ENCODE measurements around the gene ARL4A. TPM values are rescaled to one million over a fixed set of nuclear protein-coding genes. Genes with fewer than 3 reads are reported as not detected.

The ARL4A gene
- total and polyA plus RNA-seq, 11 donors: 10.5 to 25.9 (median 14.5) TPM

DNA sequence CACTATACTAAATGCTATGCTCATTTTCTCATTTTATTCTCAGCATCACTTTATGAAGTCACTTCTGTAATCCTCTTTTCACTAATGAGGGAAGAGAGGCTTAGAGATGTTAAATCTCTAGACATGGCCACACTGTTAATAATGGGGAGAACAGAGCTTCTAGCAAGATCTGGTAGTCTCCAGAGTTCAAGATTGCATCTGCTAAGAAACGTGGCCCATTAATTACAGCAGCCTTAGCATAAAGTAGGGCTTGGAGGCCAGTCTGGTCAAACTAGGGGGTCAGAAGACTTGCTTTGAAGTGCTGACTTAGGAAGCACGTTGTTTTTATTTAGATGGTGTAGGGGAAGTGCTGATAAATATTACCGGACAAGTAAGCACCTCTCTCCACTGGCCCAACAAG, 29.3 kb downstream of the ARL4A start:
- no peaks in the 10 kb centered on the region for H3K9me3 ChIP-seq
- no peaks in the 10 kb centered on the region for H3K36me3 ChIP-seq
- no peaks in the 10 kb centered on the region for H3K27me3 ChIP-seq
- peaks cover 0 to 58% (median 33%) of the 10 kb centered on the region in 12 donors for H3K4me1 ChIP-seq
- no peak for TF ChIP-seq POLR2A (IDR thresholded peaks at IDR 0.05)
- TF ChIP-seq, protein P1, sequence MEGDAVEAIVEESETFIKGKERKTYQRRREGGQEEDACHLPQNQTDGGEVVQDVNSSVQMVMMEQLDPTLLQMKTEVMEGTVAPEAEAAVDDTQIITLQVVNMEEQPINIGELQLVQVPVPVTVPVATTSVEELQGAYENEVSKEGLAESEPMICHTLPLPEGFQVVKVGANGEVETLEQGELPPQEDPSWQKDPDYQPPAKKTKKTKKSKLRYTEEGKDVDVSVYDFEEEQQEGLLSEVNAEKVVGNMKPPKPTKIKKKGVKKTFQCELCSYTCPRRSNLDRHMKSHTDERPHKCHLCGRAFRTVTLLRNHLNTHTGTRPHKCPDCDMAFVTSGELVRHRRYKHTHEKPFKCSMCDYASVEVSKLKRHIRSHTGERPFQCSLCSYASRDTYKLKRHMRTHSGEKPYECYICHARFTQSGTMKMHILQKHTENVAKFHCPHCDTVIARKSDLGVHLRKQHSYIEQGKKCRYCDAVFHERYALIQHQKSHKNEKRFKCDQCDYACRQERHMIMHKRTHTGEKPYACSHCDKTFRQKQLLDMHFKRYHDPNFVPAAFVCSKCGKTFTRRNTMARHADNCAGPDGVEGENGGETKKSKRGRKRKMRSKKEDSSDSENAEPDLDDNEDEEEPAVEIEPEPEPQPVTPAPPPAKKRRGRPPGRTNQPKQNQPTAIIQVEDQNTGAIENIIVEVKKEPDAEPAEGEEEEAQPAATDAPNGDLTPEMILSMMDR (IDR thresholded peaks at IDR 0.05): no peak
- no peak for DNase-seq
- intact Hi-C loops (cut with DNase I): no loop called here
- WGBS, 4 donors: 50 to 82% (median 68%) methylated on average over 3 of the region's 3 CpGs
- no peak for ATAC-seq
- H3K4me3 ChIP-seq: no peak overlapping the region
- H3K27ac ChIP-seq: peak overlapping the region in 11 of 12 donors; percentile 56 to 87 (median 72)

DNA sequence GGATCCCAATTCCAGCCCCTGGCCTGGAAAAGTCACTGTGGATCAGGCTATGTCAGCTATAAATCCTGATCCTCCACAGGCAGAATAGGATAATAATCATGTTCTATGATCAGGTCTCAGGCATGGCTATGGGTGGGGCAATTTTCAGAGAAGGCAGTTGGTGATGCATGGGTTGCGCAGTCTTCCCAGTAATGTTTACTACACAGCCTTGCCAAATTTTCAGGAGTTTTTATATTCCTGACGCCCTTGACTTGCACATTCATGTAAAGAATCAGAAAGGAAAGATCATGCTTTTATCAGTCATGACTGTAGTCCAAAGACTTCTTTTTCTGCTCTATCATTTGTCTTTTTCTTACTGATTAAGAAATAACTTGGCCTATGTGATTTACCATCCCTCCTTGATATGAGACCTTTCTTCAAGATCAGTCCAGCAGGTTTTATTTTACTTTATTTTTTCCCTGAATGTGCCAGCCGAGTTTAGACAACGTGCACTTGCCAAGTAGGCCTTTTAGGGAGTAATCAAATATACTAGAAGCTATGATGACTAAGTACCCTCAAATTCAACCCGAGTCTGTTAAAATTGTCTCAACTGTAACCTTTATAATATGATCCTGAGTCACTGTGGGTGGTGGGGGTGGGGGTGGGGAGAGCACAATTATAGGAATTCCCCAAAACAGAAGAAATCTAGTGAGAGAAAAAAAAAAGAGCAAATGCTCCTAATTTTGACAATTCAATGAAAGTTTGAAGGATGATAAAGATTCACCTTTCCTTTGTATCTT, 31.9 kb downstream of the ARL4A start:
- Histone ChIP-seq H3K9me3 (no peaks in the 10 kb centered on the region), H3K27me3 (no peaks in the 10 kb centered on the region), H3K36me3 (no peaks in the 10 kb centered on the region), H3K27ac (peak overlapping the region; percentile 58 to 86 (median 72)), H3K4me3 (no peak overlapping the region), H3K4me1 (peaks cover 0 to 72% (median 34%) of the 10 kb centered on the region in 12 donors)
- WGBS, 4 donors: 54 to 67% (median 57%) methylated on average over 5 of the region's 5 CpGs
- ATAC-seq (peak in 1 of 4 donors; percentile 35), DNase-seq (no peak)
- no peak for TF ChIP-seq POLR2A (IDR thresholded peaks at IDR 0.05)
- TF ChIP-seq, protein P1 (IDR thresholded peaks at IDR 0.05): no peak
- intact Hi-C loops (cut with DNase I): no loop called here

DNA sequence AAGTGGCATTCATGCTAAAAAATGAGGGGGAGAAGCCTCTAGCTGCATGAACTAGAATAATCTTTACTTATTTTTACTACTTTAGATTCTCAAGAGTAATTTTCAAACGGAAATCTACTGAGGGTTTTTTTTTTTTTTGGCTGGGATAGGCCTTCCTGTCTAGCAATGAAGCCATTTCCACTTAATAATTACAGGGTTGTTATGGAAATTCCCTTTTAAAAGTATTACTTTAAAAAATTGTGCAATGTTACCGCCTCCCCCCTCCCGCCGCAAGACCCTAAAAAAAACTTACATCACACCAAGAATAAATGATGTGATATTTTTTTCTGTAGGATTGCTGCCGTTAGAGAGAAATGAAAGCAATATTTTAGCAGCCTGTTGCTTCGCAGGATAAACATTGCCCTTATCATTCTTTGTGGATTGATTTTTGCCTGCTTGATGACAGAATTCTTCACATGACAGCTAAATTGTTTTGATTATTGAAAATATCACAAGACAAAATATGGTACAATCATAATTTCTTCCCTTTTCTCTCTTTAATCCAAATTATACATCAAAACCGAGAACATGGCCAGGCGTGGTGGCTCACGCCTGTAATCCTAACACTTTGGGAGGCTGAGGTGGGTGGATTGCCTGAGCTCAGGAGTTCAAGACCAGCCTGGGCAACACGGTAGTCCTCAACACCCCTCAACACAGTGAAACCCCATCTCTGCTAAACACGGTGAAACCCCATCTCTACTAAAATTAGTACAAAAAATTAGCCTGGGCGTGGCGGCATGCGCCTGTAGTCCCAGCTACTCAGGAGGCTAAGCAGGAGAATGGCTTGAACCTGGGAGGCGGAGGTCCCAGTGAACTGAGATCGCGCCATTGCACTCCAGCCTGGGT, 32.8 kb downstream of the ARL4A start:
- intact Hi-C loops (cut with DNase I): no loop called here
- H3K4me1 ChIP-seq: peaks cover 0 to 68% (median 32%) of the 10 kb centered on the region in 12 donors
- peak overlapping the region in 3 of 12 donors; percentile 7 to 22 (median 17) for H3K4me3 ChIP-seq

More for the DNA sequence above, 32.8 kb downstream of the ARL4A start:
- Histone ChIP-seq H3K27me3 (no peaks in the 10 kb centered on the region), H3K27ac (peak overlapping the region; percentile 58 to 86 (median 72)), H3K9me3 (no peaks in the 10 kb centered on the region), H3K36me3 (no peaks in the 10 kb centered on the region)
- no peak for TF ChIP-seq POLR2A (IDR thresholded peaks at IDR 0.05)
- TF ChIP-seq, protein P1 (IDR thresholded peaks at IDR 0.05): no peak
- peak in 1 of 4 donors; percentile 10 for ATAC-seq
- DNase-seq: no peak
- WGBS, 4 donors: 71 to 79% (median 77%) methylated on average over 17 of the region's 17 CpGs

Measured in heart left ventricle (tissue), 16 donors.